WTC11 (cell line): ENCODE measurements around the gene CELSR2. TPM values are rescaled to one million over a fixed set of nuclear protein-coding genes. Genes with fewer than 3 reads are reported as not detected.
A peak's percentile ranks its signal among the peaks of the same experiment; 100 is the strongest.

Experiments
- ATAC-seq: fragments of 200-7000 bp; cut with Tn5 transposase; 2 replicates; pipeline ENCODE4 v1.10.0; 2021; ENCODE audit warnings: mild to moderate bottlenecking, moderate library complexity
- CTCF ChIA-PET: fragments of 300-600 bp; sonication (Branson Sonifier 250); formaldehyde crosslinking; loops from one replicate; lab custom pipeline; 2021; ENCODE audit warnings: antibody characterized with exemption; lab: Charles Lee
- POLR2A ChIA-PET: fragments of 350-600 bp; sonication (Branson Sonifier 250); formaldehyde crosslinking; loops from one replicate; lab custom pipeline; 2021; ENCODE audit warnings: antibody characterized with exemption; lab: Charles Lee
- DNase-seq: peaks from one replicate; pipeline ENCODE4 v3.0.0; 2021; ENCODE audit warnings: low spot score
- H3K27ac Mint-ChIP-seq: 2 replicates; pipeline ENCODE4 v1.8.0; 2021; ENCODE audit warnings: mixed read lengths
- H3K27me3 Mint-ChIP-seq: 2 replicates; pipeline ENCODE4 v1.8.0; 2021; ENCODE audit warnings: low read depth, mild to moderate bottlenecking, moderate library complexity, mixed read lengths
- H3K36me3 Mint-ChIP-seq: 2 replicates; pipeline ENCODE4 v1.8.0; 2021; ENCODE audit warnings: mixed read lengths
- H3K4me1 Mint-ChIP-seq: 2 replicates; pipeline ENCODE4 v1.8.0; 2022; ENCODE audit warnings: mixed read lengths
- H3K4me3 Mint-ChIP-seq: 2 replicates; pipeline ENCODE4 v1.8.0; 2021; ENCODE audit warnings: mild to moderate bottlenecking, moderate library complexity, mixed read lengths
- H3K9me3 Mint-ChIP-seq: 2 replicates; pipeline ENCODE4 v1.8.0; 2021; ENCODE audit warnings: mixed read lengths
- ATF1 ChIP-seq: sonication (generic); formaldehyde crosslinking; IDR thresholded peaks from 2 replicates; pipeline ENCODE4 v1.8.1; 2023; ENCODE audit warnings: mild to moderate bottlenecking, moderate library complexity, missing genetic modification reagents
- ELF4 ChIP-seq: sonication (generic); formaldehyde crosslinking; IDR thresholded peaks from 2 replicates; pipeline ENCODE4 v1.8.1; 2022; ENCODE audit warnings: low read depth, mild to moderate bottlenecking, moderate library complexity, missing genetic modification reagents
- FOXK1 ChIP-seq: sonication (generic); formaldehyde crosslinking; IDR thresholded peaks from 2 replicates; pipeline ENCODE4 v1.8.0; 2022; ENCODE audit warnings: mild to moderate bottlenecking, moderate library complexity, missing genetic modification reagents
- FOXP1 ChIP-seq: sonication (generic); formaldehyde crosslinking; IDR thresholded peaks from 2 replicates; pipeline ENCODE4 v1.8.0; 2022; ENCODE audit warnings: missing genetic modification reagents, mild to moderate bottlenecking, moderate library complexity, borderline replicate concordance
- IRF2 ChIP-seq: sonication (generic); formaldehyde crosslinking; IDR thresholded peaks from 2 replicates; pipeline ENCODE4 v1.8.0; 2022; ENCODE audit warnings: low read depth, missing genetic modification reagents, borderline replicate concordance
- NFE2L1 ChIP-seq: sonication (generic); formaldehyde crosslinking; IDR thresholded peaks from 2 replicates; pipeline ENCODE4 v1.8.1; 2023; ENCODE audit warnings: missing genetic modification reagents
- NR1H2 ChIP-seq: sonication (generic); formaldehyde crosslinking; IDR thresholded peaks from 2 replicates; pipeline ENCODE4 v1.9.0; 2021; ENCODE audit warnings: mild to moderate bottlenecking, moderate library complexity, missing genetic modification reagents
- total RNA-seq: library from RNA; stranded (reverse); gene quantifications from 3 replicates; pipeline ENCODE4 v1.2.3, GENCODE V29; 2021
- TF ChIP-seq, protein P1 (sequence below): sonication (generic); formaldehyde crosslinking; IDR thresholded peaks from 2 replicates; pipeline ENCODE4 v1.8.1; 2023; ENCODE audit warnings: mild to moderate bottlenecking, missing genetic modification reagents, moderate library complexity
- TF ChIP-seq, protein P2 (sequence below): sonication (generic); formaldehyde crosslinking; IDR thresholded peaks from 2 replicates; pipeline ENCODE4 v1.8.0; 2022; ENCODE audit warnings: missing genetic modification reagents
- TF ChIP-seq, protein P3 (sequence below): sonication (generic); formaldehyde crosslinking; IDR thresholded peaks from 2 replicates; pipeline ENCODE4 v1.8.0; 2022; ENCODE audit warnings: mild to moderate bottlenecking, missing genetic modification reagents
- TF ChIP-seq, protein P4 (sequence below): fragments of 200-600 bp; IDR thresholded peaks from 2 replicates; pipeline ENCODE4 v1.8.0; 2022; ENCODE audit warnings: antibody characterized with exemption
- TF ChIP-seq, protein P5 (sequence below): sonication (generic); formaldehyde crosslinking; IDR thresholded peaks from 2 replicates; pipeline ENCODE4 v1.8.0; 2022; ENCODE audit warnings: mild to moderate bottlenecking, missing genetic modification reagents

CELSR2 gene
- total RNA-seq, 1 experiment from 2014 or later = 31.3 TPM

DNA sequence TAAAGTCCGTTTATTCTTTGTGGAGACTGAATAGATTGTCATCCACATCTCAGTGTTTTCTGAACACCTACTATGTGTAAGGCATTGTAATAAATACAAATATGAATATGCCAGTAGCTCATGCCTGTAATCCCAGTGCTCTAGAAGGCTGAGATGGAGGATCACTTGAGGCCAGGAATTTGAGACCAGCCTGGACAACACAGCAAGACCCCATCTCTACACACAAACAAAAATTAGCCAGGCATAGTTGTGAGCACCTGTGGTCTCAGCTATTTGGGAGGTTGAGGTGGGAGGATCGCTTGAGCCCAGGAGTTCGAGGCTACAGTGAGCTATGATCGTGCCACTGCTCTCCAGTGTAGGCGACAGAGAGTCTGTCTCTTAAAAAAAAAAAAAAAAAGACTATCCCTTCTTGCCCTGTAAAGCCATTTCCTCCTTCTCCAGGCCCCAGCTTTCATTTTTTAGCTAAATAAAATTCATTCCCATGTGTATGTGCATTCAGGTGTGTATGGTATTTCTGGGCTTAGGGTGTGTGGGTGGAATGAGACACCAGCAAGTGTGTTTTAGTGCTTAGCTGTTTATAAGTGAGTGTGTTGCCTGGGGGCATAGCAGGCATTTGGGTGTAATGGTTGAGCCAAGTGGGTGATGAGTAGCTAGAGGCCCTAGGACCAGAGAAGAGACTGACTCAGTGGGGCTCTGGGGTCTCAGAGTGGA lies 7.8 kb downstream of the CELSR2 start:
- Mint-ChIP-seq H3K36me3 (peaks cover 5% of the 10 kb centered on the region), H3K4me1 (peaks cover 43% of the 10 kb centered on the region), H3K9me3 (0 out of 2 replicates have a peak, but pooled peaks cover 4% of the 10 kb centered on the region), H3K27me3 (no peaks in the 10 kb centered on the region), H3K4me3 (no peak overlapping the region), H3K27ac (peak overlapping the region; percentile 79; the same call in 1 of the 2 replicates)
- POLR2A ChIA-PET = no interaction called here
- CTCF ChIA-PET = interaction anchor here (1.1 to 6.0 kb wide), 3 partner anchors 17 to 64 kb away, joined by 4 to 109 read pairs (median 46); no protein-coding TSS in a partner anchor
- no peak for DNase-seq
- no peak for ATAC-seq
- TF ChIP-seq NR1H2 (CRISPR knock-in tag) (no peak), ELF4 (CRISPR knock-in tag) (no peak), ATF1 (CRISPR knock-in tag) (no peak)
- TF ChIP-seq, protein P1, sequence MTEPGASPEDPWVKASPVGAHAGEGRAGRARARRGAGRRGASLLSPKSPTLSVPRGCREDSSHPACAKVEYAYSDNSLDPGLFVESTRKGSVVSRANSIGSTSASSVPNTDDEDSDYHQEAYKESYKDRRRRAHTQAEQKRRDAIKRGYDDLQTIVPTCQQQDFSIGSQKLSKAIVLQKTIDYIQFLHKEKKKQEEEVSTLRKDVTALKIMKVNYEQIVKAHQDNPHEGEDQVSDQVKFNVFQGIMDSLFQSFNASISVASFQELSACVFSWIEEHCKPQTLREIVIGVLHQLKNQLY (CRISPR knock-in tag) = no peak
- TF ChIP-seq, protein P2, sequence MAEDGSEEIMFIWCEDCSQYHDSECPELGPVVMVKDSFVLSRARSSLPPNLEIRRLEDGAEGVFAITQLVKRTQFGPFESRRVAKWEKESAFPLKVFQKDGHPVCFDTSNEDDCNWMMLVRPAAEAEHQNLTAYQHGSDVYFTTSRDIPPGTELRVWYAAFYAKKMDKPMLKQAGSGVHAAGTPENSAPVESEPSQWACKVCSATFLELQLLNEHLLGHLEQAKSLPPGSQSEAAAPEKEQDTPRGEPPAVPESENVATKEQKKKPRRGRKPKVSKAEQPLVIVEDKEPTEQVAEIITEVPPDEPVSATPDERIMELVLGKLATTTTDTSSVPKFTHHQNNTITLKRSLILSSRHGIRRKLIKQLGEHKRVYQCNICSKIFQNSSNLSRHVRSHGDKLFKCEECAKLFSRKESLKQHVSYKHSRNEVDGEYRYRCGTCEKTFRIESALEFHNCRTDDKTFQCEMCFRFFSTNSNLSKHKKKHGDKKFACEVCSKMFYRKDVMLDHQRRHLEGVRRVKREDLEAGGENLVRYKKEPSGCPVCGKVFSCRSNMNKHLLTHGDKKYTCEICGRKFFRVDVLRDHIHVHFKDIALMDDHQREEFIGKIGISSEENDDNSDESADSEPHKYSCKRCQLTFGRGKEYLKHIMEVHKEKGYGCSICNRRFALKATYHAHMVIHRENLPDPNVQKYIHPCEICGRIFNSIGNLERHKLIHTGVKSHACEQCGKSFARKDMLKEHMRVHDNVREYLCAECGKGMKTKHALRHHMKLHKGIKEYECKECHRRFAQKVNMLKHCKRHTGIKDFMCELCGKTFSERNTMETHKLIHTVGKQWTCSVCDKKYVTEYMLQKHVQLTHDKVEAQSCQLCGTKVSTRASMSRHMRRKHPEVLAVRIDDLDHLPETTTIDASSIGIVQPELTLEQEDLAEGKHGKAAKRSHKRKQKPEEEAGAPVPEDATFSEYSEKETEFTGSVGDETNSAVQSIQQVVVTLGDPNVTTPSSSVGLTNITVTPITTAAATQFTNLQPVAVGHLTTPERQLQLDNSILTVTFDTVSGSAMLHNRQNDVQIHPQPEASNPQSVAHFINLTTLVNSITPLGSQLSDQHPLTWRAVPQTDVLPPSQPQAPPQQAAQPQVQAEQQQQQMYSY (CRISPR knock-in tag) = no peak
- TF ChIP-seq, protein P3, sequence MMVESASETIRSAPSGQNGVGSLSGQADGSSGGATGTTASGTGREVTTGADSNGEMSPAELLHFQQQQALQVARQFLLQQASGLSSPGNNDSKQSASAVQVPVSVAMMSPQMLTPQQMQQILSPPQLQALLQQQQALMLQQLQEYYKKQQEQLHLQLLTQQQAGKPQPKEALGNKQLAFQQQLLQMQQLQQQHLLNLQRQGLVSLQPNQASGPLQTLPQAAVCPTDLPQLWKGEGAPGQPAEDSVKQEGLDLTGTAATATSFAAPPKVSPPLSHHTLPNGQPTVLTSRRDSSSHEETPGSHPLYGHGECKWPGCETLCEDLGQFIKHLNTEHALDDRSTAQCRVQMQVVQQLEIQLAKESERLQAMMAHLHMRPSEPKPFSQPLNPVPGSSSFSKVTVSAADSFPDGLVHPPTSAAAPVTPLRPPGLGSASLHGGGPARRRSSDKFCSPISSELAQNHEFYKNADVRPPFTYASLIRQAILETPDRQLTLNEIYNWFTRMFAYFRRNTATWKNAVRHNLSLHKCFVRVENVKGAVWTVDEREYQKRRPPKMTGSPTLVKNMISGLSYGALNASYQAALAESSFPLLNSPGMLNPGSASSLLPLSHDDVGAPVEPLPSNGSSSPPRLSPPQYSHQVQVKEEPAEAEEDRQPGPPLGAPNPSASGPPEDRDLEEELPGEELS (CRISPR knock-in tag) = no peak

DNA sequence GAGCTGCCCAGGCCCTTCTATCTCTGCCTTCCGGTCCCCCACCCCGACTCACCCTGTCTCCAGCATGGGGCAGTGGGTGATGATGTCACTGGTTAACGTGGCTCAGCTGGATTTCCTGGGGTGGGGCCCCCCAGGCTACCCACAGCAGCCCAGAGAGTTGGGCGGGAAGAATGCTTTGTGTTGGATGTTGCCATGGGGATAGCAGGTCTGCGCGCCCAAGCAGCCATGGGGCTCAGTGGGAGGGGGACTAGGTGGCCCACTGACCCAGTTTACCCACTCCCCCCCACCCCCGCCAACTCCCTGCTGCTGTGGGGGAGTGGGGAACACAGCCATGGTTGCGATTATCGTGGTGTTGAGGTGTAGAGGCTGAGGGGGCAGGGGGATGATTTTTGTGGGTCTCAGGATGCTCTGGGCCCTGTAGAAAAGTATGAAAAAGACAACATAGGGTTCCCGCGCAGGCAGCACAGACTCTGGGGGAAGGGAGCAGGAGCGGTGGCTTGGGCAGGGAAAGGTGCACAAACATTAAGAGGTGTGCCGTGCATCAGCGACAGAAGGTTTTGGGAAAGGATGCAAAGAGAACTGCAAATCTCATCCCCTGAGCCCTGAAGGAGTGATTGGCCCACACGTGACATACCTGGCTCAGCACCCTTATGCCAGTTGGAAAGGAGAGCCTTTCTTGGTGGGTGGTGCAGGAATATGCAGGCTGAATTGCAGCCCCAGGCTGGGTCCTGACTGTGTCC lies 8.5 kb downstream of the CELSR2 start:
- TF ChIP-seq FOXK1 (no peak), NFE2L1 (CRISPR knock-in tag) (no peak), IRF2 (CRISPR knock-in tag) (no peak), FOXP1 (CRISPR knock-in tag) (no peak)
- TF ChIP-seq, protein P4, sequence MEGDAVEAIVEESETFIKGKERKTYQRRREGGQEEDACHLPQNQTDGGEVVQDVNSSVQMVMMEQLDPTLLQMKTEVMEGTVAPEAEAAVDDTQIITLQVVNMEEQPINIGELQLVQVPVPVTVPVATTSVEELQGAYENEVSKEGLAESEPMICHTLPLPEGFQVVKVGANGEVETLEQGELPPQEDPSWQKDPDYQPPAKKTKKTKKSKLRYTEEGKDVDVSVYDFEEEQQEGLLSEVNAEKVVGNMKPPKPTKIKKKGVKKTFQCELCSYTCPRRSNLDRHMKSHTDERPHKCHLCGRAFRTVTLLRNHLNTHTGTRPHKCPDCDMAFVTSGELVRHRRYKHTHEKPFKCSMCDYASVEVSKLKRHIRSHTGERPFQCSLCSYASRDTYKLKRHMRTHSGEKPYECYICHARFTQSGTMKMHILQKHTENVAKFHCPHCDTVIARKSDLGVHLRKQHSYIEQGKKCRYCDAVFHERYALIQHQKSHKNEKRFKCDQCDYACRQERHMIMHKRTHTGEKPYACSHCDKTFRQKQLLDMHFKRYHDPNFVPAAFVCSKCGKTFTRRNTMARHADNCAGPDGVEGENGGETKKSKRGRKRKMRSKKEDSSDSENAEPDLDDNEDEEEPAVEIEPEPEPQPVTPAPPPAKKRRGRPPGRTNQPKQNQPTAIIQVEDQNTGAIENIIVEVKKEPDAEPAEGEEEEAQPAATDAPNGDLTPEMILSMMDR = no peak
- TF ChIP-seq, protein P5, sequence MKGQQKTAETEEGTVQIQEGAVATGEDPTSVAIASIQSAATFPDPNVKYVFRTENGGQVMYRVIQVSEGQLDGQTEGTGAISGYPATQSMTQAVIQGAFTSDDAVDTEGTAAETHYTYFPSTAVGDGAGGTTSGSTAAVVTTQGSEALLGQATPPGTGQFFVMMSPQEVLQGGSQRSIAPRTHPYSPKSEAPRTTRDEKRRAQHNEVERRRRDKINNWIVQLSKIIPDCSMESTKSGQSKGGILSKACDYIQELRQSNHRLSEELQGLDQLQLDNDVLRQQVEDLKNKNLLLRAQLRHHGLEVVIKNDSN (CRISPR knock-in tag) = no peak
- H3K27me3 Mint-ChIP-seq = no peaks in the 10 kb centered on the region
- no peaks in the 10 kb centered on the region for H3K9me3 Mint-ChIP-seq
- CTCF ChIA-PET = interaction anchor here (1.1 to 6.0 kb wide), 3 partner anchors 18 to 64 kb away, joined by 4 to 109 read pairs (median 46); no protein-coding TSS in a partner anchor
- no peak overlapping the region for H3K27ac Mint-ChIP-seq
- H3K36me3 Mint-ChIP-seq = no peaks in the 10 kb centered on the region
- H3K4me1 Mint-ChIP-seq = peaks cover 43% of the 10 kb centered on the region
- DNase-seq (no peak), ATAC-seq (no peak)
- H3K4me3 Mint-ChIP-seq = no peak overlapping the region
- POLR2A ChIA-PET = no interaction called here
